HL-60 (cell line): ENCODE results near the gene PDE6C.

Source experiments
- DNase-seq, 2 experiments: peaks; one replicate each; pipeline ENCODE4 v3.0.0-alpha.2; 2010 to 2020; ENCODE audit warnings: low read depth in 1 of 2, low spot score in 1 of 2
- H3K27ac ChIP-seq: fragments of 250-450 bp; sonication (Bioruptor Pico); replicated peaks from 2 replicates; pipeline ENCODE4 v1.5.1; 2020; ENCODE audit warnings: mild to moderate bottlenecking, moderate library complexity
- H3K27me3 ChIP-seq: fragments of 250-450 bp; sonication (Bioruptor Pico); 2 replicates; pipeline ENCODE4 v1.5.1; 2021; ENCODE audit warnings: mild to moderate bottlenecking, moderate library complexity; ENCODE audit not compliant: insufficient read depth, poor library complexity, severe bottlenecking
- H3K4me3 ChIP-seq: replicated peaks from 2 replicates; pipeline ENCODE4 v1.5.1; 2011; ENCODE audit warnings: mild to moderate bottlenecking, control low read depth, low read length; ENCODE audit not compliant: insufficient read depth
- GABPA ChIP-seq: IDR thresholded peaks from 2 replicates; pipeline ENCODE4 v1.6.1; 2012; ENCODE audit warnings: low read depth
- POLR2AphosphoS5 ChIP-seq: IDR thresholded peaks from 2 replicates; pipeline ENCODE4 v1.6.1; 2012; ENCODE audit warnings: low read depth
- REST ChIP-seq: IDR thresholded peaks from 2 replicates; pipeline ENCODE4 v1.6.1; 2012; ENCODE audit warnings: low read depth; ENCODE audit not compliant: insufficient replicate concordance
- SPI1 ChIP-seq: IDR thresholded peaks from 2 replicates; pipeline ENCODE4 v1.6.1; 2012; ENCODE audit warnings: low read depth, mild to moderate bottlenecking, borderline replicate concordance
- TF ChIP-seq, protein P1 (sequence below): IDR thresholded peaks from one replicate; pipeline ENCODE4 v1.5.1; 2011; ENCODE audit warnings: low read length, control low read depth, inconsistent platforms; ENCODE audit not compliant: insufficient read depth

Gene PDE6C

DNA sequence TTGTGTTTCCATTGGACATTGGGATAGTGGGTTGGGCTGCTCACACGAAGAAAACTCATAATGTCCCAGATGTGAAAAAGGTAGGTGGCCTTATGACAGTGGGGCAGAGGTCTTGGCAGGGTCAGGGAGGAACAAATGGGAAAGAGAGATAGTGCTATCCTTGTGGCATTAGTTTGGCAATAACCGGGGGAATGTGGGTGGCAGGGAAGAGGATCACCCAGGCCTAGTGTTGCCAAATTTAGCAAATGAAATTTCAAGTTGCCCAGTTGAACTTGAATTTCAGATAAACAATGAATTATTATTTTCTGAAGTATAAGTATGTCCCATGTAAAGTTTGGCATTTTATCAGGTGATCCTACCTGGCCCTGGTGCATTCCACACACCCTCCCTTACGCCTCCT is 789 bp downstream of the PDE6C start:
- Histone ChIP-seq H3K27ac (no peak overlapping the region), H3K4me3 (no peak overlapping the region), H3K27me3 (no peaks in the 10 kb centered on the region)
- no peak for TF ChIP-seq POLR2AphosphoS5
- no peak for TF ChIP-seq SPI1
- no peak for TF ChIP-seq REST
- no peak for TF ChIP-seq GABPA
- TF ChIP-seq, protein P1, sequence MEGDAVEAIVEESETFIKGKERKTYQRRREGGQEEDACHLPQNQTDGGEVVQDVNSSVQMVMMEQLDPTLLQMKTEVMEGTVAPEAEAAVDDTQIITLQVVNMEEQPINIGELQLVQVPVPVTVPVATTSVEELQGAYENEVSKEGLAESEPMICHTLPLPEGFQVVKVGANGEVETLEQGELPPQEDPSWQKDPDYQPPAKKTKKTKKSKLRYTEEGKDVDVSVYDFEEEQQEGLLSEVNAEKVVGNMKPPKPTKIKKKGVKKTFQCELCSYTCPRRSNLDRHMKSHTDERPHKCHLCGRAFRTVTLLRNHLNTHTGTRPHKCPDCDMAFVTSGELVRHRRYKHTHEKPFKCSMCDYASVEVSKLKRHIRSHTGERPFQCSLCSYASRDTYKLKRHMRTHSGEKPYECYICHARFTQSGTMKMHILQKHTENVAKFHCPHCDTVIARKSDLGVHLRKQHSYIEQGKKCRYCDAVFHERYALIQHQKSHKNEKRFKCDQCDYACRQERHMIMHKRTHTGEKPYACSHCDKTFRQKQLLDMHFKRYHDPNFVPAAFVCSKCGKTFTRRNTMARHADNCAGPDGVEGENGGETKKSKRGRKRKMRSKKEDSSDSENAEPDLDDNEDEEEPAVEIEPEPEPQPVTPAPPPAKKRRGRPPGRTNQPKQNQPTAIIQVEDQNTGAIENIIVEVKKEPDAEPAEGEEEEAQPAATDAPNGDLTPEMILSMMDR, result no peak
- DNase-seq, result no peak

DNA sequence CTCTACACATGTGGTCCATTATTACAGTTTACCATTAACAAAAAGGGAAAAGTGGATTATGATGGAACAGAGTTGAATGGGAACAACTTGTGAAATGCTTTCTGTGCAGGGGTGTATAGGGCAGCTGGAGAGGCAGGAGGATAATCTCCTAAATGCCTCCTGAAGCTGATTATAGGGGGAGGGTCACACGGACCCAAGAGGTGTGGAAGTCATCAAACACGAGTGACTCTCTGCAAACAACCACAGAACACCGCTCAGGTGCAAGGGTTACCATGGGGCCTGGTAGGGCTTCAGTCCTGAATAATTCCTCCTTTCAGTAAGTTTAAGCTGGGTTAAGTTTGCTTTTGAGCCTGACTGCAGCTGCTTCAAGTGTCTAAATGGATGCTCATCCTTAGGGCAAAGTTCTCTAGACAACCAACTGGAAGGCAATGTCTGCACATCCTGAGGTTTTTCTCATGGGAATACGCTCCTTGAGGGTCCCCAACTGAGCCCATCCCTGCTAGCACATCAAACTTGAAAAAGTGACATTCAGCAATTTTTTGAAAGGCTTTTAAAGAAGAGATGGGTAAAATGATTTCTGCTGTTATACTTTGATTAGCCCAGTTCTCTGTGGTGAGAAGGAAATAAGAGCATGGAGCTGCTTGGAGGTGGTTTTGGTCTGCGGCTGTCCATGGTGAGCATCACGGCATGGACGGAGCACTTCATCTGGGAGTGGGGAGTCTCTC is 1.9 kb downstream of the PDE6C start:
- DNase-seq, result no peak
- Histone ChIP-seq H3K27ac (no peak overlapping the region), H3K4me3 (no peak overlapping the region), H3K27me3 (no peaks in the 10 kb centered on the region)
- TF ChIP-seq GABPA, result no peak
- TF ChIP-seq, protein P1, result no peak
- TF ChIP-seq POLR2AphosphoS5, result no peak
- TF ChIP-seq REST, result no peak
- no peak for TF ChIP-seq SPI1

GRCh38 chr10:93615576-93616235 is 3.4 kb downstream of the PDE6C start:
- peak; percentile 83; the same call in 1 of the 2 replicates for TF ChIP-seq SPI1
- no peak for TF ChIP-seq GABPA
- H3K4me3 ChIP-seq, result 0 out of 2 replicates have a peak overlapping the region, but pooled peaks have one; percentile 10
- H3K27ac ChIP-seq, result peak overlapping the region; percentile 12
- DNase-seq, result peak in 1 of 2 experiments; percentile 55
- no peaks in the 10 kb centered on the region for H3K27me3 ChIP-seq

DNA sequence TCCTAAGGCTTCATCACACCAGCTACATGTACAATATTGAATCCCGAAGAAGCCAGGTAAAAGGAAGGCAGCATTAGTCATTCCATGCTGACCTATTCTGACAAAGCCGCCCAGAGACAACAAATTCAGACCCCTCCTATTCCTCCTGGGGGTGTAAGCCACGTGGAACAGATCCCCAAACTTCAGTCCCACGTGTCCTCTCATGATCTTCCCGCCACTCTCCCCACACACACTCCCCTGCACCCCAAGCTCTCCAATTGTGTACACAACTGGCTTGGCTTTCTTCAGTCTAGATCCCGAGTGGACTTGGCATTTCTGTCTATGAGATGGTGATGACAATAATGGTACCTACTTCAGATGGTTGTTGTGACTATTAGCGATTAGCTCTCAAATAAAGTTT is 8.6 kb downstream of the PDE6C start:
- TF ChIP-seq GABPA (no peak), REST (no peak), SPI1 (no peak)
- no peak for DNase-seq
- Histone ChIP-seq H3K27ac (no peak overlapping the region), H3K27me3 (no peaks in the 10 kb centered on the region), H3K4me3 (no peak overlapping the region)
